ENCODE results near the gene SHROOM4. TPM values are rescaled to one million over a fixed set of nuclear protein-coding genes. Genes with fewer than 3 reads are reported as not detected.
A peak's percentile ranks its signal among the peaks of the same experiment; 100 is the strongest.

The SHROOM4 gene
- total RNA-seq, 2 experiments from 2014 or later, result not detected

- peaks cover 3% of the 10 kb centered on the region for H3K27me3 Mint-ChIP-seq
- CTCF ChIA-PET, result no interaction called here
- H3K4me1 Mint-ChIP-seq, result no peaks in the 10 kb centered on the region
- no peaks in the 10 kb centered on the region for H3K9me3 Mint-ChIP-seq
- DNase-seq, result no peak
- H3K36me3 Mint-ChIP-seq (ENCODE audit: low read depth), result no peaks in the 10 kb centered on the region
- H3K27ac Mint-ChIP-seq, result no peak overlapping the region
- no peak overlapping the region for H3K4me3 Mint-ChIP-seq
- POLR2A ChIA-PET, result no interaction called here
Measured at GRCh38 chrX:50614460-50614859, 199.5 kb downstream of the SHROOM4 start.

DNA sequence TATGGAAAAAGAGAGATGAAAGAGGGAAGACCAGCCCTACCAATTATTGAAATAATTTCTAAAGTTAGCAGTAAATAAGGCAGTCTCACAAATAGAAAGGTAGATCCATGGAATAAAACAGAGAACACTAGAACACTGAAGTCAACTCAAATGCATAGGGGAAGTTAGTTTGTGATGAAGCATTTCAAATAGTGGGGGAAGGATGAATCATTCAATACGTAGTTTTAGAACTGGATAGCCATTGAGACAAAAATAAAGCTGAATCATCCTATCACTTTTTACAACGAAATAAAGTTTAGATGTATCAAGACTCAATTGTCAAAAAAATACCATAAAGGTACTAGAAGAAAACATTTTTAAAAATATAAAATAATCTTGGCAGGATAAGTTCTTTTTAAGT lies 200.1 kb downstream of the SHROOM4 start:
- H3K4me3 Mint-ChIP-seq, result no peak overlapping the region
- no peaks in the 10 kb centered on the region for H3K9me3 Mint-ChIP-seq
- peaks cover 3% of the 10 kb centered on the region for H3K27me3 Mint-ChIP-seq
- H3K36me3 Mint-ChIP-seq (ENCODE audit: low read depth), result no peaks in the 10 kb centered on the region
- CTCF ChIA-PET, result no interaction called here
- no peak overlapping the region for H3K27ac Mint-ChIP-seq
- POLR2A ChIA-PET, result no interaction called here
- no peaks in the 10 kb centered on the region for H3K4me1 Mint-ChIP-seq
- no peak for DNase-seq

DNA sequence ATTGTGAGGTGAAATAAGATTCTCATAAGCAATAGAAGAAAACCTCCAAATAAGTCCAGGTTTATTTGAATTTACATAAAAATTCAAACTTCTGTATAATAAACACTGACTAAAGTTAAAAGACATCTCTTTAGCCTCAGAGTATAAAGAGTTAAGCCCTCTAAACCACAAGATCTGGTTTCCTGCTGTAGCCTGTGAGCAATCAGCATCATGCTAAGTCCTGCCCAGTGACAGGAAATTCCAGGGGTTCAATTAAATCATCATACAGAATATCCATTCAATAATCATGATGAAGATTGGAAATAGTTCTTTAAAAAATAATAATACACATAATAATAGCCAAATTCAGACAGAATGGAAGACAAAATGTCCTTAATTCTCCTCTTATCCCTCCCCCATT lies 204.2 kb downstream of the SHROOM4 start:
- Mint-ChIP-seq H3K27ac (no peak overlapping the region), H3K9me3 (no peaks in the 10 kb centered on the region), H3K4me3 (no peak overlapping the region), H3K27me3 (peaks cover 2% of the 10 kb centered on the region), H3K4me1 (no peaks in the 10 kb centered on the region), H3K36me3 (ENCODE audit: low read depth) (no peaks in the 10 kb centered on the region)
- ChIA-PET CTCF (no interaction called here), POLR2A (no interaction called here)
- DNase-seq, result no peak

- H3K4me3 Mint-ChIP-seq, result no peak overlapping the region
- H3K36me3 Mint-ChIP-seq (ENCODE audit: low read depth), result no peaks in the 10 kb centered on the region
- ChIA-PET CTCF (no interaction called here), POLR2A (no interaction called here)
- no peak for DNase-seq
- H3K27ac Mint-ChIP-seq, result no peak overlapping the region
- no peaks in the 10 kb centered on the region for H3K27me3 Mint-ChIP-seq
- no peaks in the 10 kb centered on the region for H3K9me3 Mint-ChIP-seq
- H3K4me1 Mint-ChIP-seq, result no peaks in the 10 kb centered on the region
Measured at GRCh38 chrX:50606300-50606950, 207.6 kb downstream of the SHROOM4 start.

DNA sequence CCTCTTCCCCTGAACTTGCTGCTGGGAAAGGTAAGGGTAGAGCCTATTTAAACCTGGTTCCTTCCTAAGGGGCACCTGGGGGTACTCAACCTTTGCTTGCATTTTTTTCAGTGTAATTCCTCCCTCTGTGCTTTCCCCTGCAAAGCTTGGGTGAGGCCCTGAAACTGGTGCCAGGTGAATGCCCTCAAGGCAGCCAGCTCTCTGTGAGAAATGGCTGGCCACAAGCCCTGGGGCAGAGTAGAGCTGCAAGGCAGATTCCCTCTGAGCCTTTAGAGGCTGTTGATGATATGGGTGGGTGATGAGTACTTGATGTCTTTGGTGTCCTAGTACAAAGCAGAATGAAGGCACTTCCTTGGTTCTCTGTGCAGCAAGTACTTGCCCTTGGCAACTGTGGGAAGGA lies 217.9 kb downstream of the SHROOM4 start:
- Mint-ChIP-seq H3K4me3 (no peak overlapping the region), H3K36me3 (ENCODE audit: low read depth) (no peaks in the 10 kb centered on the region), H3K27ac (no peak overlapping the region), H3K9me3 (no peaks in the 10 kb centered on the region), H3K4me1 (no peaks in the 10 kb centered on the region), H3K27me3 (no peaks in the 10 kb centered on the region)
- DNase-seq, result no peak
- ChIA-PET CTCF (interaction anchor here (1.3 kb wide), 1 partner anchor 10 kb away, joined by 4 read pairs; no protein-coding TSS in a partner anchor), POLR2A (no interaction called here)

DNA sequence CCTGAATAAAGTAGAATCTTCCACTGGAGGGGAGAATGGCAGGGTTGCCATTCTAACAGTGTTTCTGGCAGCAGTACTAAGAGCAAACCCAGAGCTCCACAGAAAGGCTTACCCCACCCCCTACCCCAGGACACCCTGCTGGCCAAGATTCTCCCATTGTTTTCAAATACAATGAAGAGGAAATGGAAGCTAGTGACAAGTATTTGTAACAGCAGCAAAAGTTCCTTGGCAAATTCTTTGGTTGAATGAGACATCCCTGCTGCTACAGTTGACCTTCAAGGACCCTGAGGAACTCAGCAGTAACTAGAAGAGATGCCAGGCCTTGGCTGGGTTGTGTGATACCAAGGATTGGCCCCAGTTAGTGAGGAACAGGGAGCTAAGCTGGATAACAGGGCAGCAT lies 219.2 kb downstream of the SHROOM4 start:
- ChIA-PET POLR2A (no interaction called here), CTCF (interaction anchor here (1.3 kb wide), 1 partner anchor 9 kb away, joined by 4 read pairs; no protein-coding TSS in a partner anchor)
- H3K27ac Mint-ChIP-seq, result no peak overlapping the region
- H3K4me1 Mint-ChIP-seq, result no peaks in the 10 kb centered on the region
- no peaks in the 10 kb centered on the region for H3K27me3 Mint-ChIP-seq
- no peak overlapping the region for H3K4me3 Mint-ChIP-seq
- no peak for DNase-seq
- H3K9me3 Mint-ChIP-seq, result no peaks in the 10 kb centered on the region
- H3K36me3 Mint-ChIP-seq (ENCODE audit: low read depth), result no peaks in the 10 kb centered on the region

DNA sequence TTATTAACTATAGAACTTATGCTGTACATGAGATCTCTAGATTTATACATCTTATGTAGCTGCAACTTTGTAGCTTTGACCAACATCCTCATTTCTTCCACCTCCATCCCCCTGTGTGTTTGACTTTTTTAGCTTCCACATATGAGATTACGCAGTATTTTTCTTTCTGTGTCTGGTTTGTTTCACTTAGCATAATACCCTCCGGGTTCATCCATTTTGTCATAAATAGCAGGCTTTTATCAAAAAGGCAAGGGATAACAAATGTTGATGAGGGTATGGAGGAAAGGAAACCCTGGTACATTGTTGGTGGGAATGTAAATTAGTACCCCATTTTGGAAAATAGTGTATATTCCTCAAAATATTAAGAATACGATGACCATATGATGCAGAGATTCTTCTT lies 227.0 kb downstream of the SHROOM4 start:
- Mint-ChIP-seq H3K4me3 (no peak overlapping the region), H3K27ac (no peak overlapping the region), H3K27me3 (peaks cover 15% of the 10 kb centered on the region), H3K4me1 (no peaks in the 10 kb centered on the region), H3K36me3 (ENCODE audit: low read depth) (no peaks in the 10 kb centered on the region), H3K9me3 (no peaks in the 10 kb centered on the region)
- DNase-seq, result no peak
- POLR2A ChIA-PET, result no interaction called here
- CTCF ChIA-PET, result no interaction called here

GRCh38 chrX:50586407-50586806 lies 227.6 kb downstream of the SHROOM4 start:
- ChIA-PET POLR2A (no interaction called here), CTCF (no interaction called here)
- peaks cover 15% of the 10 kb centered on the region for H3K27me3 Mint-ChIP-seq
- no peak overlapping the region for H3K4me3 Mint-ChIP-seq
- no peaks in the 10 kb centered on the region for H3K9me3 Mint-ChIP-seq
- H3K36me3 Mint-ChIP-seq (ENCODE audit: low read depth), result no peaks in the 10 kb centered on the region
- no peaks in the 10 kb centered on the region for H3K4me1 Mint-ChIP-seq
- no peak for DNase-seq
- no peak overlapping the region for H3K27ac Mint-ChIP-seq

DNA sequence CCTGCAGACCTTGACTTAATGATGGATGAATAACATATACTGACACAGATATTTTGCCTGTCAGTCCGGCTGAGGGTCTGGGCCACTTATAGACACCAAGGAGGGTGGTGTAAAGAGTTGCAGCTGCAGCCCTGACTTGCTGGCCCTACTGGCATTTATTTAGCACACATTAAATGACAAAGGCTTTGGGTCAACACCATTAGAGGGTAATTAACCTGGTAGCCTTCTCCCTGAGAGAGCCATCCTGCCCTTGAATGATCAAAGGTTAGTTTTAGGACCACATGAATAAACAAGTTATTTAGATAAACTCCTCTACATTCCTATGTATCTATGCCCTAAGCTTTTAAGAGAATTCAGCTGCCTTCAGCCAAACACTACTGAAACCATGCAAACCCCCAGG lies 232.6 kb downstream of the SHROOM4 start:
- no peak for DNase-seq
- Mint-ChIP-seq H3K4me3 (no peak overlapping the region), H3K27ac (no peak overlapping the region), H3K27me3 (peaks cover 13% of the 10 kb centered on the region), H3K36me3 (ENCODE audit: low read depth) (no peaks in the 10 kb centered on the region), H3K4me1 (no peaks in the 10 kb centered on the region), H3K9me3 (no peaks in the 10 kb centered on the region)
- ChIA-PET POLR2A (no interaction called here), CTCF (no interaction called here)

DNA sequence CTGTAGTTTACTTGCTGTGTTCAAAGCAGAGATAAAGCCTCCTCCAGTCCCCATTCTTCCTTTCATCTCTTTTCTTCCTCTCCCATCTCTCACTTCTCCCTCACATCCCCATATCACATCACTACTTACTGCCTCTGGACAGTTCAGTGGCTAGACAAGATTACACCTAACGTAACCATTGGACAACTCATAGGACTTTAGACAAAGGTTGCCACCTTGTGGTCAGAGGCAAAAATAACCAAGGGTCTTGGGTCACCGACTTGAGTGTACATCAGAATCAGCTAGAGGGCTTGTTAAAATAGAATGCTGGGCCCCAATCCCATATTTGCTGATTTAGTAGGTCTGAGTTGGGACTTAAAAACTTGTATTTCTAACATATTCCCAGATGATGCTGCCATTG lies 234.0 kb downstream of the SHROOM4 start:
- POLR2A ChIA-PET, result no interaction called here
- peak; percentile 45 for DNase-seq
- H3K9me3 Mint-ChIP-seq, result no peaks in the 10 kb centered on the region
- CTCF ChIA-PET, result no interaction called here
- peaks cover 9% of the 10 kb centered on the region for H3K27me3 Mint-ChIP-seq
- H3K36me3 Mint-ChIP-seq (ENCODE audit: low read depth), result no peaks in the 10 kb centered on the region
- no peak overlapping the region for H3K4me3 Mint-ChIP-seq
- H3K4me1 Mint-ChIP-seq, result no peaks in the 10 kb centered on the region
- H3K27ac Mint-ChIP-seq, result no peak overlapping the region

DNA sequence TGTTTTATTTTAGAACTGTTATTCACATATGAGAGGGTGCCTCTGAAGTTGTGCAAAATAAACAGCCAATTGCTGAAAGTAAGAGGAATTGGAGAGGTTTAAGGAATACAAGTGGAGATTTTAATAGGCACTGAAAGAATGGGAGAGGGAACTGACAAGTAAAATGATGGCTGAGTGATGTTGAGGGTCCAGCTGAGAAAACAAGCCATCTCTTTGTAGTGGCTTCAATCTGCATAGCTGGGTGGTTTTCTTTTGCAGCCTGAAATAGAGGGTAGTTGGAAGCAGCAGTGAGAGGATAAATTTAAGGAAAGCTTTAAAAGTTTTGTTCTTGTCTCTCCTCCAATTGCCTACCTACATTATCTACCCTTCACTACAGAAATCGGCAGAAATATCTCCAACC lies 236.7 kb downstream of the SHROOM4 start:
- DNase-seq, result no peak
- POLR2A ChIA-PET, result no interaction called here
- CTCF ChIA-PET, result no interaction called here
- H3K27ac Mint-ChIP-seq, result no peak overlapping the region
- no peaks in the 10 kb centered on the region for H3K9me3 Mint-ChIP-seq
- no peaks in the 10 kb centered on the region for H3K36me3 Mint-ChIP-seq (ENCODE audit: low read depth)
- peaks cover 1% of the 10 kb centered on the region for H3K27me3 Mint-ChIP-seq
- no peaks in the 10 kb centered on the region for H3K4me1 Mint-ChIP-seq
- H3K4me3 Mint-ChIP-seq, result no peak overlapping the region

- no peak overlapping the region for H3K4me3 Mint-ChIP-seq
- no peaks in the 10 kb centered on the region for H3K36me3 Mint-ChIP-seq (ENCODE audit: low read depth)
- H3K4me1 Mint-ChIP-seq, result no peaks in the 10 kb centered on the region
- no peak overlapping the region for H3K27ac Mint-ChIP-seq
- H3K9me3 Mint-ChIP-seq, result no peaks in the 10 kb centered on the region
- peaks cover 3% of the 10 kb centered on the region for H3K27me3 Mint-ChIP-seq
- ChIA-PET CTCF (no interaction called here), POLR2A (no interaction called here)
- DNase-seq, result no peak
Measured at GRCh38 chrX:50567636-50568035, 246.4 kb downstream of the SHROOM4 start.

DNA sequence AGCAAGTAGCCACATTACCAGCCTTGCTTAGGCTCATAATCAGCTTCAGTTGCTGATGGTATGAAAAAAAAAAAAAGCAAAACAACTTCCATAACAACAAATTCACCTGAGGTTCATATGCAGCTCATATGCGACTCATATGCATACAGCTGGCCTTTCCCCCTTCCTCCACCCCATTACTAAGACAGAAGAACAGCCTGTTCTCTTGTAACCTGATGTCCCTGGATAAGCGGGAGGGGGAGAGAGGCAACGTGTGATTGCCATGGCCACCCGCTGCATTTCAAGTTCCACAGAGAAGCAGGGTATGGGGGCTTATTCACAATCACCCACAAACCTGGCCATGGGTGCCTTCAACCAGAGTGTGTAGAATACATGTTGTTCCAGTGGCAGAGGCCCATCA lies 248.3 kb downstream of the SHROOM4 start:
- POLR2A ChIA-PET, result no interaction called here
- H3K36me3 Mint-ChIP-seq (ENCODE audit: low read depth), result no peaks in the 10 kb centered on the region
- H3K4me1 Mint-ChIP-seq, result no peaks in the 10 kb centered on the region
- DNase-seq, result no peak
- no peak overlapping the region for H3K27ac Mint-ChIP-seq
- CTCF ChIA-PET, result no interaction called here
- no peaks in the 10 kb centered on the region for H3K9me3 Mint-ChIP-seq
- H3K27me3 Mint-ChIP-seq, result peaks cover 11% of the 10 kb centered on the region
- H3K4me3 Mint-ChIP-seq, result no peak overlapping the region
